ENCODE data around the gene APOL1. TPM values are rescaled to one million over a fixed set of nuclear protein-coding genes. Genes with fewer than 3 reads are reported as not detected.

APOL1 gene
- total and polyA plus RNA-seq, 9 of the 15 experiments (the other 6 are each of a cell fraction or from before 2014, with no cell fraction given) = 2.5 to 9.7 (median 5.6) TPM

DNA sequence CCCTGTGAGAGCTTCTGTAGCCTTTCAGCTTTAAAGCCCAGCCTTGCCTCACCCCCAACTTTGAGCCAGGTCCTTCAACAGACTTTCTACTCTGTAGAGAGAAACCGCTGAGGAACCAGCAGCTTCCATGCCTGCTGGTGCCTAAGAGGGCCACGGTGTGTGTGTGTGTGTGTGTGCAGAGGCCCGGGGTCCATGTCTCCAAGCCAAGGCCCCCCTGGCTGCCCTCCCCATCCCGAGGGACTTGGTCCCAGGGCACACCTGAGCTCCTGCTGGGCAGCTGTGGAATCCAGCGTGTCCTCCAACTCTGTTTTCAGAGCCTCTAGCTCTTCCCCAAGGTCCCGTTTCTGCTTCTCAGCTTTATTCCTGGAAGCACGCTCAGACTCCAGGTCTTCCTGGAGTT lies 42.3 kb downstream of the APOL1 start:
- ATAC-seq (no peak), DNase-seq (ENCODE audit: extremely low read depth in 1 of 4, low spot score in 3 of 4) (no peak), FAIRE-seq (no peak)
- no peak overlapping the region for H3K9ac ChIP-seq (ENCODE audit: insufficient read depth in 1 of 2, low read depth in 2 of 2, low read length in 2 of 2)
- no TSS peak for BruUV-seq (replicated peaks)
- intact Hi-C loops (cut with micrococcal nuclease) = no loop called here
- no peak overlapping the region for H3K4me3 ChIP-seq
- ChIA-PET POLR2A (interaction anchor here (0.9 kb wide), 1 partner anchor 22 kb away, joined by 3 read pairs; no protein-coding TSS in a partner anchor), CTCF (ENCODE audit: low intra/inter-chr PET ratio) (no interaction called here)
- in situ Hi-C loops (cut with MboI) = loop anchor here (5.0 kb wide), 1 partner anchor 172 kb away; no protein-coding TSS in a partner anchor
- H3K79me2 ChIP-seq (ENCODE audit: control insufficient read depth, insufficient read depth, low read length) = no peaks in the 10 kb centered on the region
- peaks cover 83% of the 10 kb centered on the region; the same call in 2 of the 3 replicates for H3K36me3 ChIP-seq (ENCODE audit: control insufficient read depth, insufficient read depth, low read length)
- no peaks in the 10 kb centered on the region for H4K20me1 ChIP-seq (replicated peaks; ENCODE audit: control insufficient read depth, insufficient read depth, low read length)
- no peaks in the 10 kb centered on the region for H3K27me3 ChIP-seq (ENCODE audit: control insufficient read depth in 2 of 2, insufficient read depth in 2 of 2, low read length in 2 of 2)
- no peak overlapping the region for H3K27ac ChIP-seq (ENCODE audit: extremely low read depth, low read depth, low read length)
- H3K9me1 ChIP-seq (ENCODE audit: control insufficient read depth, insufficient read depth, low read length) = no peaks in the 10 kb centered on the region
- 86% methylated on average over 4 of the region's 7 CpGs for WGBS (ENCODE audit: insufficient coverage, low coverage, missing lambda C conversion rate)
- H3K4me2 ChIP-seq (ENCODE audit: insufficient read depth, low read length) = no peak overlapping the region
- no peaks in the 10 kb centered on the region for H3K9me3 ChIP-seq (replicated peaks; ENCODE audit: control insufficient read depth, insufficient read depth, low read depth, low read length)
- peaks cover 0 to 8% of the 10 kb centered on the region in 2 experiments; a peak in 1 of 5 replicates for H3K4me1 ChIP-seq (replicated peaks in 1 of 2; ENCODE audit: control insufficient read depth in 2 of 2, insufficient read depth in 2 of 2, low read length in 2 of 2)
- no peak overlapping the region for H2AFZ ChIP-seq (ENCODE audit: low read depth, low read length)
- TF ChIP-seq PML (IDR thresholded peaks at IDR 0.05; ENCODE audit: low read length) (no peak), STAT5A (IDR thresholded peaks at IDR 0.05; ENCODE audit: borderline replicate concordance, low read length) (no peak), LEF1 (IDR thresholded peaks at IDR 0.05) (no peak), ZNF830 (CRISPR knock-in tag; IDR thresholded peaks at IDR 0.05) (no peak), MCM3 (IDR thresholded peaks at IDR 0.05) (no peak), BRCA1 (IDR thresholded peaks at IDR 0.05) (no peak), BRCA1 (CRISPR knock-in tag; IDR thresholded peaks at IDR 0.05) (no peak), ETS2 (tag; IDR thresholded peaks at IDR 0.05; ENCODE audit: borderline replicate concordance, poor library complexity, severe bottlenecking) (no peak), ZNF121 (CRISPR knock-in tag; conservative IDR thresholded peaks at IDR 0.05) (no peak), TFAM (CRISPR knock-in tag; conservative IDR thresholded peaks at IDR 0.05) (no peak), SRSF3 (IDR thresholded peaks at IDR 0.05; ENCODE audit: insufficient read depth, low read length) (no peak), ZFX (CRISPR knock-in tag; IDR thresholded peaks at IDR 0.05) (no peak), PPARD (CRISPR knock-in tag; IDR thresholded peaks at IDR 0.05) (no peak)
- TF ChIP-seq, protein P1, sequence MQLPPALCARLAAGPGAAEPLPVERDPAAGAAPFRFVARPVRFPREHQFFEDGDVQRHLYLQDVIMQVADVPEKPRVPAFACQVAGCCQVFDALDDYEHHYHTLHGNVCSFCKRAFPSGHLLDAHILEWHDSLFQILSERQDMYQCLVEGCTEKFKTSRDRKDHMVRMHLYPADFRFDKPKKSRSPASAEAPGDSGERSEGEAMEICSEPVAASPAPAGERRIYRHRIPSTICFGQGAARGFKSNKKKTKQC (CRISPR knock-in tag; IDR thresholded peaks at IDR 0.05) = no peak
- TF ChIP-seq, protein P2, sequence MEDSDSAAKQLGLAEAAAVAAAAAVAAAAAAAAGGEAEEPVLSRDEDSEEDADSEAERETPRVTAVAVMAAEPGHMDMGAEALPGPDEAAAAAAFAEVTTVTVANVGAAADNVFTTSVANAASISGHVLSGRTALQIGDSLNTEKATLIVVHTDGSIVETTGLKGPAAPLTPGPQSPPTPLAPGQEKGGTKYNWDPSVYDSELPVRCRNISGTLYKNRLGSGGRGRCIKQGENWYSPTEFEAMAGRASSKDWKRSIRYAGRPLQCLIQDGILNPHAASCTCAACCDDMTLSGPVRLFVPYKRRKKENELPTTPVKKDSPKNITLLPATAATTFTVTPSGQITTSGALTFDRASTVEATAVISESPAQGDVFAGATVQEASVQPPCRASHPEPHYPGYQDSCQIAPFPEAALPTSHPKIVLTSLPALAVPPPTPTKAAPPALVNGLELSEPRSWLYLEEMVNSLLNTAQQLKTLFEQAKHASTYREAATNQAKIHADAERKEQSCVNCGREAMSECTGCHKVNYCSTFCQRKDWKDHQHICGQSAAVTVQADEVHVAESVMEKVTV (CRISPR knock-in tag; IDR thresholded peaks at IDR 0.05) = no peak
- TF ChIP-seq, protein P3, sequence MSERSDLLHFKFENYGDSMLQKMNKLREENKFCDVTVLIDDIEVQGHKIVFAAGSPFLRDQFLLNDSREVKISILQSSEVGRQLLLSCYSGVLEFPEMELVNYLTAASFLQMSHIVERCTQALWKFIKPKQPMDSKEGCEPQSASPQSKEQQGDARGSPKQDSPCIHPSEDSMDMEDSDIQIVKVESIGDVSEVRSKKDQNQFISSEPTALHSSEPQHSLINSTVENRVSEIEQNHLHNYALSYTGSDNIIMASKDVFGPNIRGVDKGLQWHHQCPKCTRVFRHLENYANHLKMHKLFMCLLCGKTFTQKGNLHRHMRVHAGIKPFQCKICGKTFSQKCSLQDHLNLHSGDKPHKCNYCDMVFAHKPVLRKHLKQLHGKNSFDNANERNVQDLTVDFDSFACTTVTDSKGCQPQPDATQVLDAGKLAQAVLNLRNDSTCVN (CRISPR knock-in tag; IDR thresholded peaks at IDR 0.05) = no peak
- TF ChIP-seq, protein P4, sequence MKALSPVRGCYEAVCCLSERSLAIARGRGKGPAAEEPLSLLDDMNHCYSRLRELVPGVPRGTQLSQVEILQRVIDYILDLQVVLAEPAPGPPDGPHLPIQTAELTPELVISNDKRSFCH (CRISPR knock-in tag; IDR thresholded peaks at IDR 0.05) = no peak
- TF ChIP-seq, protein P4 (tag; IDR thresholded peaks at IDR 0.05) = no peak
- TF ChIP-seq, protein P5, sequence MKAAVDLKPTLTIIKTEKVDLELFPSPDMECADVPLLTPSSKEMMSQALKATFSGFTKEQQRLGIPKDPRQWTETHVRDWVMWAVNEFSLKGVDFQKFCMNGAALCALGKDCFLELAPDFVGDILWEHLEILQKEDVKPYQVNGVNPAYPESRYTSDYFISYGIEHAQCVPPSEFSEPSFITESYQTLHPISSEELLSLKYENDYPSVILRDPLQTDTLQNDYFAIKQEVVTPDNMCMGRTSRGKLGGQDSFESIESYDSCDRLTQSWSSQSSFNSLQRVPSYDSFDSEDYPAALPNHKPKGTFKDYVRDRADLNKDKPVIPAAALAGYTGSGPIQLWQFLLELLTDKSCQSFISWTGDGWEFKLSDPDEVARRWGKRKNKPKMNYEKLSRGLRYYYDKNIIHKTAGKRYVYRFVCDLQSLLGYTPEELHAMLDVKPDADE (conservative IDR thresholded peaks at IDR 0.05; ENCODE audit: control insufficient read depth, low read depth, low read length) = no peak

Measured in K562 (cell line).